ENCODE data around the gene MRPS7. TPM values are rescaled to one million over a fixed set of nuclear protein-coding genes. Genes with fewer than 3 reads are reported as not detected.
A peak's percentile ranks its signal among the peaks of the same experiment; 100 is the strongest.

The MRPS7 gene
- total and polyA plus RNA-seq, 5 donors, result 91.5 to 113 (median 99.8) TPM

DNA sequence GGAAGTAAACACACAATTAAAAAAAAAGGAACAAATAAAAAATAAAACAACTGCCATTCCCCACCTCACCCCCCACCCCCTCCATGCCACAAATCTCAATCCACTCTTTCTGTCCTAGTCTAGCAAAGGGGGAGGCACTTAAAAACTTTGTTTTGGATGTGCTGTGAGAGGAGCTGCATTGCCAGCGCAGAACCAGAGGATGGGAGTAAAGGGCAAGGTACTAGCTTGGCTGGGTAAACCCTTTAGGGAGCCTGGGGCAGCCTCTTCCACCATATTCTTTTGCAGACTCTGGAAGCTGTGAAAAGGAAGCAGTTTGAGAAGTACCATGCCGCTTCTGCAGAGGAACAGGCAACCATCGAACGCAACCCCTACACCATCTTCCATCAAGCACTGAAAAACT is 1.4 kb downstream of the MRPS7 start:
- ATAC-seq (no peak), DNase-seq (peak in 1 of 3 donors; percentile 36)
- 94% methylated on average over 4 of the region's 4 CpGs for WGBS
- Histone ChIP-seq H3K4me1 (ENCODE audit: control insufficient read depth, insufficient read depth, low read length) (peaks cover 2% of the 10 kb centered on the region), H3K27me3 (ENCODE audit: control insufficient read depth, insufficient read depth) (no peaks in the 10 kb centered on the region), H3K27ac (ENCODE audit: low read length) (no peak overlapping the region), H3K9me3 (ENCODE audit: control insufficient read depth, low read length) (no peaks in the 10 kb centered on the region), H3K4me3 (ENCODE audit: low read length) (no peak overlapping the region)
- intact Hi-C loops (cut with DNase I), result no loop called here

DNA sequence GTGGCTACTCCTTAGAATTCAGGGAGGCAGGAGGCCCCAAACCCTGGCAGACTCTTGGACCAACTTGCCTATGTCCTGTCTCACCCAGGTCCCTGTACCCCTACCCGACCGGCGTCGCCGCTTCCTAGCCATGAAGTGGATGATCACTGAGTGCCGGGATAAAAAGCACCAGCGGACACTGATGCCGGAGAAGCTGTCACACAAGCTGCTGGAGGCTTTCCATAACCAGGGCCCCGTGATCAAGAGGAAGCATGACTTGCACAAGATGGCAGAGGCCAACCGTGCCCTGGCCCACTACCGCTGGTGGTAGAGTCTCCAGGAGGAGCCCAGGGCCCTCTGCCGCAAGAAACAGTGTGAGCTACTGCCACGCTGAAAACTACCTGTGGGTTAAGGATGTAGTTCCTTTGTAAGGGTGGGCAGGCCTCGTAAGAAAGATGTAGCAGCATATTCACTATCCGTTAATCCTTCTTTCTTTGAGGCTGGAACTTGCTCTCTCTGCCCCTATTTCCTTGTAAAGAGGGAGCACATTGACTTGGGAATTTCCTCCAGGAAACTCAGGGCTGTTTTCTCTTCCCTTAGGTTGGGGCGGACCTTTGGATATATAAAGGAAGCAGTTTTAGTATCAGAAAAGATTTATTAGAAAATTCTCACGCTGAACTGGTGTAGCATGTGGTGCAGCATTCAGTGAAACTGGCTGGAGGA is 4.1 kb downstream of the MRPS7 start:
- WGBS, result 83% methylated on average over 17 of the region's 17 CpGs
- peaks cover 2% of the 10 kb centered on the region for H3K4me1 ChIP-seq (ENCODE audit: control insufficient read depth, insufficient read depth, low read length)
- no peaks in the 10 kb centered on the region for H3K9me3 ChIP-seq (ENCODE audit: control insufficient read depth, low read length)
- intact Hi-C loops (cut with DNase I), result no loop called here
- H3K4me3 ChIP-seq (ENCODE audit: low read length), result no peak overlapping the region
- no peaks in the 10 kb centered on the region for H3K27me3 ChIP-seq (ENCODE audit: control insufficient read depth, insufficient read depth)
- ATAC-seq (no peak), DNase-seq (peak in 1 of 3 donors; percentile 46)
- H3K27ac ChIP-seq (ENCODE audit: low read length), result no peak overlapping the region

DNA sequence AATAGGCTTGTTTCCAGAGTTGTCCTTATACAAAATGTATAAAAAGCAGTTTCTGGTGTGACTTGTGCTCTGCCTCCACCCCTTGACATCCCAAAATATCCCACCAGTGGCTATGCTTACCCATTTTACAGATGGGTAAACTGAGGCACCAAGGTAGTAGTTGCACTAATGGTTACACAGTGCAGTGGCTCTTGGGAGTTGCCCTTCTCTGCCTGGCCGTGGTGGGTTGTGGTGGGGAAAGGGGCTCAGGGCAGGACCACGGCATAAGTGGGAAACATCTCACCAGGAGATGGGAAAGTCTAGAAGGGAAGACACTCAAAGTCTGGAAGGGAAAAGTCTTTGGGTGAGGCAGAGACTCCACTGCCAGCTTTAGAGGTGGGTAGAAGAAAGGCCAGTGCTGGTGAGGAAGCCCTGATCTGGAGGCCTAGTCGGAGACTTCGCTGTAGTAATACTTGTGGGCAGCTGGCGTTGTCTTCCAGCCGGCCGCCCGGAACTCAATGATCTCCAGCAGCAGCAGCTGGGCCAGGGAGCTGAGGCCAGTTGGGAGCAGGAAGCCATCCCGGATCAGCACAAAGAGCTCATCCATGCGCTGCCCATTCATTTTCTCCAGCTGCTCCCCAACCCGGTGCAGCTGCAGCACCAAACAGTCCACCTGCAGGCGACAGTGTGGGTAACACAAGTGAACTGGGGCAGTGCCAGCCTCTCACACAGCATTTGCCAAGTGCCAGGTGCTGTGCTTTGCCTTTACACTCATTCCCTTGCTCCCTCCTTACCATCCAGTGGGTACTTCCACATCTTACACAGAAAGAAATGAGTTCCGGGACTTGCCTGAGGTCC is 4.9 kb downstream of the MRPS7 start:
- intact Hi-C loops (cut with DNase I), result no loop called here
- no peaks in the 10 kb centered on the region for H3K9me3 ChIP-seq (ENCODE audit: control insufficient read depth, low read length)
- no peak overlapping the region for H3K4me3 ChIP-seq (ENCODE audit: low read length)
- 83% methylated on average over 13 of the region's 13 CpGs for WGBS
- no peak overlapping the region for H3K27ac ChIP-seq (ENCODE audit: low read length)
- DNase-seq, result no peak
- ATAC-seq, result no peak
- H3K27me3 ChIP-seq (ENCODE audit: control insufficient read depth, insufficient read depth), result no peaks in the 10 kb centered on the region
- peaks cover 2% of the 10 kb centered on the region for H3K4me1 ChIP-seq (ENCODE audit: control insufficient read depth, insufficient read depth, low read length)

DNA sequence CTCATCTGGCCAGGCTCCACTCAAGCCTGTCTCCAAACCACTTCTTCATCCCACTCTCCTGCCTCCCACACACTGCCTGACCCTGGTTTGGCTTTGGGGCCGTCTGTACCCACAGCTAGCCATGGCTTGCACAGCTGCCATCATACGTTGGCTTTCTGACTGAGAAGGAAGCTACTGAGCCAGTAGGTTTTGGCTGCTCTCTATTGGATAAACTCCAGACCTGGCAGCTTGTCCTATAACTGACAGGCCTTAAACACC is 5.4 kb downstream of the MRPS7 start:
- ATAC-seq (no peak), DNase-seq (no peak)
- Histone ChIP-seq H3K4me3 (ENCODE audit: low read length) (no peak overlapping the region), H3K4me1 (ENCODE audit: control insufficient read depth, insufficient read depth, low read length) (peaks cover 4% of the 10 kb centered on the region), H3K27ac (ENCODE audit: low read length) (no peak overlapping the region), H3K27me3 (ENCODE audit: control insufficient read depth, insufficient read depth) (no peaks in the 10 kb centered on the region), H3K9me3 (ENCODE audit: control insufficient read depth, low read length) (no peaks in the 10 kb centered on the region)
- intact Hi-C loops (cut with DNase I), result no loop called here
- 37% methylated on average over 2 of the region's 2 CpGs for WGBS

DNA sequence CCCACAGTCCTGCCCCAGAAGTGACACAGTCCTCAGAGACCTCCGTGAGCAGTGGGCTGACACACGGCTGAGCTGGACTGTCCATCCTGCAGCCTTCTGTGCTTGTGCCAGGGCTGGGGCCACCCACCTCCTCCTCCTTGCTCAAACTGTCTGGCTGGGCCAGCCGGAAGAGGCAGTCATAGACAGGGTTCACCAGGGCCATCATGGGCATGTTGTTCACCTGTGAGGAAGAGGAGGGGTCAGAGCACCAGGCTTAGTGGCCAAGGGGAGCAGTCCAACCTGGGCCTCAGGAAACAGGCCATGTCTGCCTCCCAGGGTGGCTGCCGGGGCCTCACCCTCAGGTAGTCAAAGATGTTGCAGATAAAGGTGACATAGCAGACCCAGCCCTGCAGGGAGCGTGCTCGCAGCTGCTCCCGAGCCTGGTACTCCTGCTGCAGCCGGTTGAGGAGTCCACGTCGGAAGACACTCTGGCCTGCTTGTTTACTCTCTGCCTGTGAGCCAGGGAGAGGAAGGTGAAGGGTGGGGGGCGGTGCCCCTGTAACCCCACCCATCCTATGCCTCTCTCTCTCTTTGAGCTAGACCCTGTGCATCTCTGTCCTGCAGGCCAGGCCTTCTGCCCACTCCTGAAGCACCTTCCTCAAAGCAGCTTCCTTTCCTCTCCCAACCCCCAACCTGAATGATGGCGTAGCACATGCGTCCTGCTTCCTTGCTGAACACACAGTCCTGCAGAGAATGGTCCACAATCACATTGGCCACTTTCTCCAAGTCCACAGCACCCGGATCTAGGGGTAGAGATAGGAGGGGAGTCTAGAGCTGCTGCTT is 5.9 kb downstream of the MRPS7 start:
- Histone ChIP-seq H3K4me1 (ENCODE audit: control insufficient read depth, insufficient read depth, low read length) (peaks cover 6% of the 10 kb centered on the region), H3K9me3 (ENCODE audit: control insufficient read depth, low read length) (no peaks in the 10 kb centered on the region), H3K27me3 (ENCODE audit: control insufficient read depth, insufficient read depth) (no peaks in the 10 kb centered on the region), H3K4me3 (ENCODE audit: low read length) (no peak overlapping the region), H3K27ac (ENCODE audit: low read length) (no peak overlapping the region)
- no peak for DNase-seq
- intact Hi-C loops (cut with DNase I), result no loop called here
- WGBS, result 46% methylated on average over 14 of the region's 14 CpGs
- no peak for ATAC-seq

DNA sequence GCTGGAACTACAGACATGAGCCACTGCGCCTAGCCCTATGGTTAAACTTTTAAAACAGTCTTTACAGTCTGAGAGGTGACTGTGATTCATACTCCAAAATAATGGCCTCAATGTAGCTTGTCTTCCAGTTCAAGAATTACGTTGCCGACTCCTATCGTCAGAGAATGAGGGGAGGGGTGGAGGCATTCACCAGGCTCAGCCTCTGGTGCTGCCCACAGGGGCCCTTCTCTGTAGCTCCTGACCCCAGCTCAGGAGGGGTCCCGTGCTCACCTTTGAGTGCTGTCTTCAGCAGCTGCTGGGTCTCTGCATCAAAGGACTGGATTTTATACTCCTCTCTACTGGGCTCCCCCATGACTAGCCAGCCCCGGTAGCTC is 8.2 kb downstream of the MRPS7 start:
- no peaks in the 10 kb centered on the region for H3K9me3 ChIP-seq (ENCODE audit: control insufficient read depth, low read length)
- ATAC-seq, result no peak
- H3K27me3 ChIP-seq (ENCODE audit: control insufficient read depth, insufficient read depth), result no peaks in the 10 kb centered on the region
- intact Hi-C loops (cut with DNase I), result no loop called here
- H3K4me3 ChIP-seq (ENCODE audit: low read length), result peak overlapping the region; percentile 83
- no peak for DNase-seq
- H3K4me1 ChIP-seq (ENCODE audit: control insufficient read depth, insufficient read depth, low read length), result peaks cover 6% of the 10 kb centered on the region
- WGBS, result 21% methylated on average over 6 of the region's 6 CpGs
- H3K27ac ChIP-seq (ENCODE audit: low read length), result peak overlapping the region; percentile 92

DNA sequence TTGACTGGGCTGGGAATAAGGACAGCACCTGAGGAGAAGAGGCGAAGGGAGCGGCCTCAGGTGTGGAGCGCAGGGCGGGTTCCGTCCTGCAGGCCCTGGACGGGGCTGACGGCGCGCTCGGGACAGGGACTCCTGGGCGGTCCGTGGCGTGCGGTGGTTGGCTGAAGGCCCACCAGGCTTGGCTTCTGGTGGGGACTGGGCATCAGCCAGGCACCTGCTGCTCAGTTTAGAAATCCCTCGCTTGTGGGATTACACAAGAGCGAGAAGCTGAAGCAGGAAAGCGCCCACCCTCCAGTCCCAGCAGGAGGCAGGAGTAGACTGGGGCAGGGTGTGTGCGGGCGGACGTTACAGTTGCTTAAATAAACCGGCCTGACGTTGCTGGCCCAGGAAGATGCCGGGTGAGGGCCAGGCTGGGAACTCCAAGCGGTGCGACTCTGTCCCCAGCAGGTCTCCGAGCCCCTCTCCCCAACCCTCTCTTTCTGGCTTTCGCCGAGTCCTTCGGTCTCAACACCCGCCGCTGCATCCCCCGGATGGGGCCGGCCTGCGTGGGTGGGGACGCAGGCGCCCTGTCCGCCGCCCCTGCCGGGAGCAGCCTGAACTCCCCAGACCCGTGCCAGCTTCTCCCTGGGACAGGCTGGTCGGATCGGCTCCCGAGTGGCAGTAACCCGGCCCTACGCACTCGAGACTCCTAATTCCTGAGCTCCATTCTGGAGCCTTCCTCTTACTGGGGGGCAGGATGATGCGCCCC is 8.7 kb downstream of the MRPS7 start:
- intact Hi-C loops (cut with DNase I), result no loop called here
- H3K9me3 ChIP-seq (ENCODE audit: control insufficient read depth, low read length), result no peaks in the 10 kb centered on the region
- DNase-seq (peak; percentile 71 to 88 (median 86)), ATAC-seq (peak; percentile 56 to 73)
- H3K4me1 ChIP-seq (ENCODE audit: control insufficient read depth, insufficient read depth, low read length), result peaks cover 6% of the 10 kb centered on the region
- H3K27me3 ChIP-seq (ENCODE audit: control insufficient read depth, insufficient read depth), result no peaks in the 10 kb centered on the region
- H3K27ac ChIP-seq (ENCODE audit: low read length), result peak overlapping the region; percentile 92
- under 1% methylated on average over 47 of the region's 47 CpGs for WGBS
- H3K4me3 ChIP-seq (ENCODE audit: low read length), result peak overlapping the region; percentile 83

DNA sequence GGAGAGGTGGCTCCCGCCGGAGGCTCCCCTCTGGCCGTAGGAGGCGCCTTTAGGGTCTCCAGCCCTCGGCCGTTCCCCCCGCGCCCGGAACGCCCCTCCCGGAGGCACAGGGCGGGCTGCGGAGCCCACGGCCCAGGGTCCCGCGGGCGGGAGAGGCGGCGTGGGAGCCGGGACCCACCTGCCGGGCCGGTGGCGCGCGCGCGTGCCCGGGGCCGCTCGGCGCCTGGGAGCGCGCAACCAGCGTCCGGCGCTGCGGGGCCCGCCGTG is 9.2 kb downstream of the MRPS7 start, which contains the start of gene MIF4GD:
Gene MIF4GD (minus strand): TSS at position 266 of the 267 bp plus-strand sequence. CDS start 1,036 bp downstream, outside the sequence.
- H3K9me3 ChIP-seq (ENCODE audit: control insufficient read depth, low read length), result no peaks in the 10 kb centered on the region
- peak within 1 kb of the TSS; percentile 92 for H3K27ac ChIP-seq (ENCODE audit: low read length)
- H3K4me3 ChIP-seq (ENCODE audit: low read length), result peak within 1 kb of the TSS; percentile 83
- DNase-seq (no peak), ATAC-seq (no peak)
- WGBS, result 1% methylated on average over 39 of the region's 39 CpGs
- intact Hi-C loops (cut with DNase I), result no loop called here
- H3K27me3 ChIP-seq (ENCODE audit: control insufficient read depth, insufficient read depth), result no peaks in the 10 kb centered on the region
- H3K4me1 ChIP-seq (ENCODE audit: control insufficient read depth, insufficient read depth, low read length), result peaks cover 6% of the 10 kb centered on the region

DNA sequence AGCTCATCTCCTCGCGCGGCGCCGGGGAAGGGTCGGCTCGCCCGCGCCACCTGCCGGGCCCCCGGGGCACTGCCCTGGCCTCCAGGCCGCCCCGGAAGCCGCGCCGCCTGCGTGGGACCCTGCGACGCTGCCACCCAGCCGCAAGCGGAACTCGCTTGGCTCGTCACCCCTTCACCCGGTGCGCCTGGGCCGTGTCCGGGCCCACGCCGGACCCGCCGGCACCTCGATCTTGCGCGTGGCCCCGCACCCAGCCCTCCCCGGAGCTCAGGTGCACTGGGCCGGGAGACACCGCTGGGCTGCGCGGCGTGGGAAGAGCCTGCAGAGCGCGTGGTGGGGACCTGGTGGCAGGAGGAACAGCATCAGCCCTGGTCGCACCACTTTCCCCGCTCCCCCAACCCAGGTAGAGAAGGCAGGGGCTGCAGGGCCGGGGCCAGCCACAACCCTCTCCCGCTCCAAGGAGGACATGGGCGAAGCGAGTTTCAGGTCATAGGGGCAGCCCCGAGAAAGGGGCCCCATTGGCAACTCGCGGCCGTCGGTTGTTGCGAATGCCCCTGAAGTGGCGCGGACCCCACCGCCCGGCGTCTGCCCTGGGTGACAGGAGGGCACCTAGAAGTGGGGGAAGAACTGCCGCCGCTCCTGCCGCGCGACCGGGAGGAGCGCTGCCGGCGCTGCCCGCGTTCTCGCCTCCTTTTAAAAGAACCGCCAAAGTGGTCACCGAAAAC is 9.7 kb downstream of the MRPS7 start:
- peak overlapping the region; percentile 83 for H3K4me3 ChIP-seq (ENCODE audit: low read length)
- H3K27ac ChIP-seq (ENCODE audit: low read length), result peak overlapping the region; percentile 37
- peak; percentile 72 to 85 for ATAC-seq
- WGBS, result under 1% methylated on average over 74 of the region's 74 CpGs
- H3K9me3 ChIP-seq (ENCODE audit: control insufficient read depth, low read length), result no peaks in the 10 kb centered on the region
- H3K27me3 ChIP-seq (ENCODE audit: control insufficient read depth, insufficient read depth), result no peaks in the 10 kb centered on the region
- H3K4me1 ChIP-seq (ENCODE audit: control insufficient read depth, insufficient read depth, low read length), result peaks cover 6% of the 10 kb centered on the region
- intact Hi-C loops (cut with DNase I), result no loop called here
- DNase-seq, result peak; percentile 83 to 94 (median 93)
